Globus pallidus (tissue), 1 donor: ENCODE measurements around the gene CAV3.

Source experiments
- DNase-seq: peaks from one replicate; pipeline ENCODE4 v3.0.0-alpha.2; 2015; ENCODE audit warnings: low spot score

Gene CAV3

DNA sequence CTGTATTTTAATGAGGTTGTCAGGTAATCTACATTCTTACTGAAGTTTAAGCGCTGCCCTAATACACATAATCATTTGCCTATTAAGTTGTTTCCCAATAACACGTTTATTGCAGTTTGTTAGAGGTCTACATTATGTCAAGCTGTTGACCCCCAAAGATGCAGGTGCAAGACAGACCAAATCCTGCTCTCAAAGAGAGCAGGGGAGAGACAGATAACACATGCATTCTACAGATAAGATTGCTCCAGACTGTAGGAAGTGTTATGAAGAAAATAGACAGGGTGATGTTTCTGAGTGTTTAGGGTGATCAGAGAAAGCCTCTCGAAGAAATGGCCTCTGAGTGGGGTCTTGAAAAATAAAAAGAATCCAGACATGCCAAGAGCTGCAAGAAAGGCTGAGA lies 60.6 kb downstream of the CAV3 start:
- DNase-seq = no peak
